HCEC 1CT (cell line): ENCODE measurements around the gene SRGAP3.
A peak's percentile ranks its signal among the peaks of the same experiment; 100 is the strongest.
"Not testable (repeated sequence)": the region's sequence is repeated elsewhere in the genome, so short reads cannot be mapped to it uniquely, and the experiment has no call there.

ENCODE experiments used
- DNase-seq: peaks from one replicate; pipeline ENCODE4 v3.0.0-alpha.2; 2017

Gene SRGAP3

GRCh38 chr3:9249273-9250192 is at the start of gene SRGAP3:
SRGAP3 (minus strand) TSS chr3:9249646; CDS start chr3:9248951, 695 bp downstream.
- peak; percentile 89 for DNase-seq

DNA sequence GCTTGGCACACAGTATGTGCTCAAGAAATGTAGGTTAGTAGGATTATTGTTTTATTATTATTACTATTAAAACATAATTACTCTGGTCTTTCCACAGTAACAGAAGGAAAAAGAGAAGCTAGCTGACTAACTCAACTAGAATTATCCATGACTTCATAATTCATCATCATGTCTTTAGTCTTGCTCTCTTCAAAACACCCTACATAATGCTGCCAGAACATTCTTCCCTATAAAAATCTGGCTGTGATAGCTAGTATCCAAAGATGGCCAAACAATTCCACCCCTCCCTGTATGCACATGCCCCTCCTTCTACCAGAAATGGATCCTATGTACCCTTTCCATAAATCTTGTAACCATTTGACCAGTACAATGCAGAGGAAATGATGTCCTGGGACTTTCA is 48.8 kb upstream of the SRGAP3 start:
- DNase-seq: peak; percentile 51

GRCh38 chr3:9296241-9296640 is 46.8 kb upstream of the SRGAP3 start:
- no peak for DNase-seq

DNA sequence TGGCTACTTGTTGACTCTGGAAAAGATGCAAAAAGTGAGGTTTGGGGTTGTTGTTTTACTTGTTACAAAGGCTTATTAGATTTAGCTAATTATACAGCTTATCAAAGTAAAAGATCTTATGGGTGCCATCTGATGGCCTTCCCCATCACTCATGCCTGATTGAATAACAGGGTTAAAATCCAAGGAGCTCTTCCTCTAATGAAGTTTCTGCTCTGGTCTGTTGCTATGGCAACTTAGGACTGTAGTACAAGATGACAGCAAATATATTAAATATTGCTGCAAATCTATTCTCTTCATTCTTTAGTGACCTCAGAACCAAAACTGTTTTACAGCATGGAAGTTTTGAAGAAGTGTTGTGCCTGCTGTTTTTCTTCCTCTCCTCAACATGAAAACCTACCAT is 45.6 kb upstream of the SRGAP3 start:
- DNase-seq: no peak

DNA sequence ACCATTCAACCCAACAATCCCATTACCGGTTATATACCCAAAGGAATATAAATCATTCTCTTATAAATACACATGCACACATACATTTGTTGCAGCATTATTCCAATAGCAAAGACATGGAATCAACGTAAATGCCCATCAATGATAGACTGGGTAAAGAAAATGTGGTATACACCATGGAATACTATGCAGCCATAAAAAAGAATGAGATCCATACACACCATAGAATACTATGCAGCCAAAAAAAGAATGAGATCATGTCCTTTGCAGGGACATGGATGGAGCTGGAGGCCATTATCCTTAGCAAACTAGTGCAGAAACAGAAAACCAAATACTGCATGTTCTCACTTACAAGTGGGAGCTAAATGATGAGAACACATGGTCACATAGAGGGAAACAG is 44.5 kb upstream of the SRGAP3 start:
- DNase-seq: not testable (repeated sequence)

DNA sequence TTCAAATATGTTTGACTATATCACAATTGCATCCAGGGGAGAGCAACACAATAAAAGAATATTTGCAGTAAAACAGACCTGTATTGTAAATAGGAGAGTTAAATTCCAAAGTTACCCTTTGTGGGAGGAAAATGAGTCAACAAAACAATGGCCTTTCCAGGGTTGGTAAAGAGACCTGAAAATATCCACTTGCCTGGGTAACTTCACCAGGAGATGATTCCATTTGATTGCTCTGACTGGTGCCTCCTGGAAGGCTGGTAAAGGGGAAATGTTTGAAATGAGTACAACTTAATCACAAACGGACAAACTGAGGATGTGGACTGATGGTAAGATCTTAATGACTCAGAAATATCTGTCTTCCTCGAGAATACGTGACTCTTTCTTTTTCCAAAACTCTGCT is 43.6 kb upstream of the SRGAP3 start:
- DNase-seq: no peak

DNA sequence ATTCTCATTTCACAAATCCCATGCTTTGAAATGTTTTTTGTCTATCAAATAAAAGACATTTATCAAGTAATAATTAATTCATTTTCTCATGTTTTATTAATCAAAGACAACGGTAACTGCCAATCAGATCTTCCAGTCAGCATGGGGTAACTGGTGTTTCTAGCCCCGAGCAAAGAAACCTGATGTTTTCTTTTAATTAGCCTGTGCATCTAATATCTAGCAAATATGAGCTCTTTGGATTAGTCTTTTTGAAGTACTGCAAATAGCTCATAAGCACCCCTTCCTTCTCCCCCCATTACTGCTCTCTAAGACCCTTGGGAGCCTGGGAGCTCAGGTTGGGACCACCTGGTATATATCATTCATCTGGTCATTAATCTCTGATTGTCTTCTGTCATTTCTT is 43.1 kb upstream of the SRGAP3 start:
- no peak for DNase-seq

GRCh38 chr3:9291821-9292410 is 42.5 kb upstream of the SRGAP3 start:
- DNase-seq: no peak

GRCh38 chr3:9290566-9290965 is 41.1 kb upstream of the SRGAP3 start:
- no peak for DNase-seq

DNA sequence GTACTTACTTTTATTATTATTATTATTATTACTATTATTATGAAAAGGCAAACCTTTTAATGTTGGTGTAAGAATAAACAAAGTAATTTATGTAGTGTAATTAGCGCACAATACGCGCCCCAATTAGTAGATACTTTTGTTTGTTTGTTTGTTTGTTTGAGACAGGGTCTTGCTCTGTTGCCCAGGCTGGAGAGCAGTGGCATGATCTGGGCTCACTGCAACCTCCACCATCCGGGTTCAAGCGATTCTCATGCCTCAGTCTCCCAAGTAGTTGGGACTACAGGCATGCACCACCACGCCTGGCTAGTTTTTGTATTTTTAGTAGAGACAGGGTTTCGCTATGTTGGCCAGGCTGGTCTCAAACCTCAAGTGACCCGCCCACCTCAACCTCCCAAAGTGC is 32.1 kb upstream of the SRGAP3 start:
- DNase-seq: not testable (repeated sequence)

GRCh38 chr3:9280451-9281219 is 31.2 kb upstream of the SRGAP3 start:
- no peak for DNase-seq

DNA sequence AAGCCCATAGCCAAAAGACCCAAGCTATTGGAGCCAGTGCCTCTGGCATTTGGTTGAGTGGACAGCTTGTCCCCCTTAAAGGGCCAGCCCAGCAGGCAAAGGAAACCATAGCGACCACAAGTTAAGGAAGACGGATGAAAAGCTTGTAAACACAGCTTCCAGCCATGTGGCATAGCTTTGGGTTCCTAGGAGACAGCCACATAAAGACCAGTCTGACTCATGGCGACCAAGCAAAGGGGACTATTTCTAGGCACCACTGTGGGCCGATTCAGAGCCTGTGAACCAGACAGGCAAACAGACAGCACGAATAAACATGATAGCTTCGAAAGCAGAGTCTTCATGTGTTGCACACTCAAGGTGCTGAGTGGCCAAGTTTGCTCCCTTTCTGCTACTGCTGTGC is 30.5 kb upstream of the SRGAP3 start:
- no peak for DNase-seq

DNA sequence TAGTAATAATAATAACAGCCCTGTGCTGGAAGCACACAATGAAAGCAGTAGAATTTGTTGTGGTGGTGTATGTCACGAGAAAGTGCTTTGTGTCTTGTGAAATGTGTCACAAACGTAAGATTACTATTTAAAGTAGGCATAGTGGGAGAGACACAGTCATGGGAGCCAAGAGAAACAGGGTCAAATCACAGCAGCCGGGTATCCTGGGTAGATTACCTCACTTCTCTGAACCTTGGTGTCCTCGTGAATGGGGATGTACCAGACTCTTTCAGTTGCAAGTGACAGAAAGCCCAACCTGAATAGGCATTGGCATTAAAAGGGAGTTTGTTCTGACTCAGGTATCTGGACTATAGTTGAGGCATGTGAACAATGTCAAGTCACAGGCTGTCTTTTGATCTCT is 29.1 kb upstream of the SRGAP3 start:
- DNase-seq: no peak

- DNase-seq: no peak
These were observed 28.6 kb upstream of the SRGAP3 start for GRCh38 chr3:9278085-9278484.

DNA sequence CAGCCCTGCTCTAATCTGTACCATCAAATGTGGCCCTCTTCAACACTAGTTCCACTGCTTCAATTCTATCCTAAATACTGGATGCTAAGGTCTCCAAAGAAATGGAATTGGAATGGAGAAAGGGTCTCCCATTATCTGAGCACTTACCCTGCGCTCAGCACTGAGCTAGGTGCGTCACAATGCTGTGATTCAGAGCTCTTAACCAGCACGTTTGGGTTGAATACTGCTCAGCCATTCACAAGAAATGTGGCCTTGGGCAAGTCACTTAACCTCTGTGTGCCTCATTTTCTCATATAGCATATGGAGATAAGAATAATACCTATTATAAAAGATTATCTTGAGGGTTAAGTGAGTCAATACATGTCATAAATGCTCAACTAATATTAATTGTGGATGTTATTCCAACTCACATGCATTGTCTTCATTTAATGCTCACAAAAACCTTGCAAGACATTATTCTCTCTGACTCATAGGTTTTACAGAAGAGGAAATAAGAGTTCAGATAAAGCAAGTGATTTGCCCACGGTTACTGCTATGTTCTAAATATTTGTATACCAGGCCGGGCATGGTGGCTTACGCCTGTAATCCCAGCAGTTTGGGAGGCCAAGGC is 27.4 kb upstream of the SRGAP3 start:
- DNase-seq: no peak

GRCh38 chr3:9271903-9272302 is 22.5 kb upstream of the SRGAP3 start:
- no peak for DNase-seq

DNA sequence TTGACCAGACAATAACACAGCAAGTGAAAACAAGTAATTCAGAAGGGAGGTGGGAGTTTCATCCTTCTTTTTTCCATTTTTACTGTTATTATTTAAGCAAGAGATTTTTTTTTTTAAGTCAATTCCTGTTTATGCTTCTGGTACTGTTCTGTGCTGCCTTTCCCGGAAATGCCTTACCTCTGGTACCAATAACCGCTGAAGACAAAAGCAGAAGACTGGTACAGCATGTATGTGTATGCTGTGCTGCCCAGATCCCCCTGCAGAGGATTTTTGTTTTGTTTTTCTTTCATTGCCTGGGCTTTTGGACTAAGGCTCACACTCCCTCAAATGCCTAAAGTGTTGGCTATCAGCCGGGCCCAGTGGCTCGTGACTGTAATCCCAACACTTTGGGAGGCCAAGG is 21.3 kb upstream of the SRGAP3 start:
- DNase-seq: no peak

DNA sequence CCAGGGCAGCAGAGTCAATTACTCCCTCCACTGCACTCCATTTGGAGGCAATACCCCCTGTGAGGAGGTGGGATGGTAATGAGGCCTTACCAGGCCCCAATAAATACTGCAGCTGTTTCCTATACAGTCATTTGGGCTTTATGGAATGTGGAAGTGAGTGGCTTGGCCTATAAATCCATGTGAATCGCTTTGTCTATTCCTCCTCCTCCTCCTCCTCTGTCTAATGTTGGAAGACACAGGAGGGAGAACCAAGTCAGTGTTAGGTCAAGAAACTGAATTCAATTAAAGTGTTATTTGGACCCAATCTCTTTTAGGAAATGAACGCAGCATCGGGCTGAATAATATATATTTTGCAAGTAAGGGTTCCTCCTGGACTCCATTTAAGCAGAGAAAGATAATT is 17.3 kb upstream of the SRGAP3 start:
- no peak for DNase-seq

DNA sequence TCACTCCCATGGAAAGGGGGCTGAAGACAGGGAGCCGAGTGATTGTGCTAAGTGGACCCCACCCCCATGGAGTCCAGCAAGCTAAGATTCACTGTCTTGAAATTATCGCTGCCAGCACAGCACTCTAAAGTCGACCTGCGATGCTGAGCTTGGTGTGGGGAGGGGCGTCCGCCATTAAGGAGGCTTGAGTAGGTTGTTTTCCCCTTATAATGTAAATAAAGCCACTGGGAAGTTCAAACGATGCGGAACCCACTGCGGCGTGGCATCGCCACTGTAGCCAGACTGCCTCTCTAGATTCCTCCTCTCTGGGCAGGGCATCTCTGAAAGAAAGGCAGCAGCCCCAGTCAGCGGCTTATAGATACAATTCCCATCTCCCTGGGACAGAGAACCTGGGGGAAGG is 10.9 kb upstream of the SRGAP3 start:
- no peak for DNase-seq

DNA sequence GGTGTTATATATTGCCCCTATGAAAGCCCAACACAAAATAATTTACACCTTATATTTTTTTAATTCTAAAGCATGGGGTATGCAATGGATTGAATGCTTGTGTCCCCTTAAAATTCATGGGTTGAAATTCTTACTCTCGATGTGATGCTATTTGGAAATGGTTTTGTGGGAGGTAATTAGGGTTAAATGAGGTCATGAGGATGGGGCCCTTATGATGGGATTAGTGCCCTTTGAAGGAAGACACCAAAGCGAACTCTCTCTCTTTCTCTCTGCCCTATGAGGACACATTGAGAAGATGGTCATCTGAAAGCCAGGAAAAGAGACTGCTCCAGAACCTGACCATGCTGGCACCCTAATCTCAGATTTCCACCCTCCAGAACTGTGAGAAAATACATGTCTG is 7.6 kb upstream of the SRGAP3 start:
- no peak for DNase-seq

GRCh38 chr3:9255976-9256375 is 6.5 kb upstream of the SRGAP3 start:
- DNase-seq: no peak

GRCh38 chr3:9254764-9255163 is 5.3 kb upstream of the SRGAP3 start:
- no peak for DNase-seq

DNA sequence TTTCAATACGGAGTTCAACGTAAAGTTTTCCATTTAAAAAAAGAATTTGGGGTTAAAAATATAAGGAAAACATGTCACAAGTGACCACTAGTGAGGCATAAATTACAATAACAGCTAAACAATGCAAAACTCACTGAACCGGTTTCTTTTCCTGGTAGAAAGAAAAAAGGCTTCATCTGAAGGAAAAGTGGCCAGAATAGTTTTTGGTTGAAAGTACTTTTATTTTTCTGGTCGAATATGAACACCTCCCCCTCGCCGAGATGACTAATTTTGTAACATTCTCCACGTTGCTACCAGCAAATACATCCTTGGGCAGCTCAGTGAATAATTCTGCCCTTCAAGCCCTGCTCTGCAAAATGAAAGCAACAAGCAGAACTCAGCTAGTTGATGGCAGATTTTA is 3.9 kb upstream of the SRGAP3 start:
- DNase-seq: no peak
